Naive thymus-derived CD4-positive, alpha-beta T cell (primary cell): ENCODE data around the gene SLC25A47. TPM values are rescaled to one million over a fixed set of nuclear protein-coding genes. Genes with fewer than 3 reads are reported as not detected.

ENCODE experiments used
- ATAC-seq: fragments of 150-1000 bp; cut with Tn5 transposase; 2 replicates; pipeline ENCODE4 v1.10.0; 2021; ENCODE audit warnings: mild to moderate bottlenecking, moderate library complexity
- CTCF ChIA-PET: fragments of 350-600 bp; sonication (Branson Sonifier 250); formaldehyde crosslinking; loops from one replicate; lab custom pipeline; 2021; ENCODE audit warnings: antibody characterized with exemption; lab: Charles Lee
- POLR2A ChIA-PET: fragments of 350-600 bp; sonication (Branson Sonifier 250); formaldehyde crosslinking; loops from one replicate; lab custom pipeline; 2021; ENCODE audit warnings: antibody characterized with exemption, inconsistent platforms; lab: Charles Lee
- DNase-seq, 9 donors: peaks; one replicate each; pipeline versions ENCODE4 v3.0.0 to v3.0.0-alpha.2; 2020 to 2022; ENCODE audit warnings: mixed read lengths in 1 of 9
- H3K27ac ChIP-seq: one replicate; pipeline ENCODE4 v1.7.0; 2013; ENCODE audit warnings: mild to moderate bottlenecking, low read depth, low read length, moderate library complexity
- H3K27me3 ChIP-seq, 2 donors: one replicate each; pipeline ENCODE4 v1.7.0; 2013; ENCODE audit warnings: low read length in 2 of 2, mild to moderate bottlenecking in 2 of 2, moderate library complexity in 2 of 2; ENCODE audit not compliant: control insufficient read depth in 2 of 2, insufficient read depth in 2 of 2
- H3K36me3 ChIP-seq, 3 experiments: 1 replicate in 2 of 3; 2 replicates in 1 of 3; pipeline ENCODE4 v1.7.0; 2013; ENCODE audit warnings: low read length in 3 of 3, mild to moderate bottlenecking in 3 of 3, moderate library complexity in 1 of 3; ENCODE audit not compliant: insufficient read depth in 3 of 3, control insufficient read depth in 2 of 3
- H3K4me1 ChIP-seq, 2 donors: one replicate each; pipeline ENCODE4 v1.7.0; 2013; ENCODE audit warnings: low read length in 2 of 2, mild to moderate bottlenecking in 2 of 2, moderate library complexity in 1 of 2; ENCODE audit not compliant: control insufficient read depth in 2 of 2, insufficient read depth in 2 of 2
- H3K4me3 ChIP-seq: 2 replicates; pipeline ENCODE4 v1.7.0; 2013; ENCODE audit warnings: mild to moderate bottlenecking, low read length
- H3K9me3 ChIP-seq, 3 experiments: 1 replicate in 2 of 3; 2 replicates in 1 of 3; pipeline ENCODE4 v1.7.0; 2013; ENCODE audit warnings: low read length in 3 of 3; ENCODE audit not compliant: control insufficient read depth in 2 of 3
- H3K27ac Mint-ChIP-seq, 9 donors: one replicate each; pipeline ENCODE4 v1.8.0; 2020 to 2022; ENCODE audit warnings: mixed read lengths in 9 of 9, mild to moderate bottlenecking in 8 of 9, moderate library complexity in 5 of 9, inconsistent platforms in 2 of 9
- H3K27me3 Mint-ChIP-seq, 5 donors: one replicate each; pipeline ENCODE4 v1.8.0; 2021 to 2022; ENCODE audit warnings: mixed read lengths in 5 of 5, mild to moderate bottlenecking in 1 of 5
- H3K36me3 Mint-ChIP-seq, 5 donors: one replicate each; pipeline ENCODE4 v1.8.0; 2020 to 2022; ENCODE audit warnings: mixed read lengths in 5 of 5, mild to moderate bottlenecking in 3 of 5, inconsistent platforms in 1 of 5
- H3K4me1 Mint-ChIP-seq, 7 donors: one replicate each; pipeline ENCODE4 v1.8.0; 2020 to 2022; ENCODE audit warnings: mixed read lengths in 7 of 7, mild to moderate bottlenecking in 3 of 7, inconsistent platforms in 1 of 7
- H3K4me3 Mint-ChIP-seq, 10 donors: one replicate each; pipeline ENCODE4 v1.8.0; 2020 to 2022; ENCODE audit warnings: mild to moderate bottlenecking in 10 of 10, mixed read lengths in 10 of 10, moderate library complexity in 6 of 10, inconsistent platforms in 2 of 10
- H3K9me3 Mint-ChIP-seq, 11 donors: one replicate each; pipeline ENCODE4 v1.8.0; 2020 to 2022; ENCODE audit warnings: mixed read lengths in 11 of 11, mild to moderate bottlenecking in 4 of 11, inconsistent platforms in 1 of 11, moderate library complexity in 1 of 11
- intact Hi-C, 2 donors: fragments of 100-400 bp; cut with micrococcal nuclease; formaldehyde crosslinking; loops; one replicate each; pipeline ENCODE4 v1.15.1; 2023
- polyA plus RNA-seq, 2 donors: library from polyadenylated mRNA; unstranded; fragments of 300-500 nt; fragmentation: Illumina TruSeq; gene quantifications; one replicate each; pipeline ENCODE4 v1.2.3, GENCODE V29; 2021
- total RNA-seq, 6 experiments: library from RNA in 5 of 6; stranded (reverse) in 5 of 6; gene quantifications; 1 replicate in 5 of 6; 2 replicates in 1 of 6; pipeline ENCODE4 v1.2.3 and lab custom pipeline; 2021 to 2026

Gene SLC25A47
- total and polyA plus RNA-seq, 7 experiments from 2014 or later, result not detected

- H3K27ac ChIP-seq, result no peak overlapping the region
- ChIA-PET POLR2A (no interaction called here), CTCF (interaction anchor here (0.6 kb wide), 1 partner anchor 29 kb away, joined by 6 read pairs; no protein-coding TSS in a partner anchor)
- Mint-ChIP-seq H3K27me3 (no peaks in the 10 kb centered on the region), H3K27ac (no peak overlapping the region), H3K4me1 (peaks cover 0 to 8% (median 0%) of the 10 kb centered on the region in 7 donors), H3K4me3 (no peak overlapping the region), H3K9me3 (no peaks in the 10 kb centered on the region), H3K36me3 (peaks cover 21 to 43% (median 28%) of the 10 kb centered on the region in 5 donors)
- H3K27me3 ChIP-seq, result no peaks in the 10 kb centered on the region
- ATAC-seq (no peak), DNase-seq (no peak)
- H3K4me1 ChIP-seq, result no peaks in the 10 kb centered on the region
- no peak overlapping the region for H3K4me3 ChIP-seq
- peaks cover 0 to 61% (median 7%) of the 10 kb centered on the region in 3 experiments for H3K36me3 ChIP-seq
- intact Hi-C loops, result no loop called here
- H3K9me3 ChIP-seq, result no peaks in the 10 kb centered on the region
These were observed 25.2 kb downstream of the SLC25A47 start for GRCh38 chr14:100348253-100348729.

- Mint-ChIP-seq H3K36me3 (peaks cover 24 to 50% (median 28%) of the 10 kb centered on the region in 5 donors), H3K27me3 (no peaks in the 10 kb centered on the region), H3K27ac (no peak overlapping the region), H3K4me1 (peaks cover 0 to 8% (median 0%) of the 10 kb centered on the region in 7 donors), H3K9me3 (no peaks in the 10 kb centered on the region), H3K4me3 (no peak overlapping the region)
- ATAC-seq (no peak), DNase-seq (no peak)
- intact Hi-C loops, result no loop called here
- ChIA-PET CTCF (interaction anchor here (0.6 kb wide), 1 partner anchor 28 kb away, joined by 6 read pairs; no protein-coding TSS in a partner anchor), POLR2A (no interaction called here)
- Histone ChIP-seq H3K36me3 (peaks cover 0 to 68% (median 7%) of the 10 kb centered on the region in 3 experiments), H3K27me3 (no peaks in the 10 kb centered on the region), H3K27ac (no peak overlapping the region), H3K4me1 (no peaks in the 10 kb centered on the region), H3K4me3 (no peak overlapping the region), H3K9me3 (no peaks in the 10 kb centered on the region)
These were observed 25.9 kb downstream of the SLC25A47 start for GRCh38 chr14:100348784-100349685.

DNA sequence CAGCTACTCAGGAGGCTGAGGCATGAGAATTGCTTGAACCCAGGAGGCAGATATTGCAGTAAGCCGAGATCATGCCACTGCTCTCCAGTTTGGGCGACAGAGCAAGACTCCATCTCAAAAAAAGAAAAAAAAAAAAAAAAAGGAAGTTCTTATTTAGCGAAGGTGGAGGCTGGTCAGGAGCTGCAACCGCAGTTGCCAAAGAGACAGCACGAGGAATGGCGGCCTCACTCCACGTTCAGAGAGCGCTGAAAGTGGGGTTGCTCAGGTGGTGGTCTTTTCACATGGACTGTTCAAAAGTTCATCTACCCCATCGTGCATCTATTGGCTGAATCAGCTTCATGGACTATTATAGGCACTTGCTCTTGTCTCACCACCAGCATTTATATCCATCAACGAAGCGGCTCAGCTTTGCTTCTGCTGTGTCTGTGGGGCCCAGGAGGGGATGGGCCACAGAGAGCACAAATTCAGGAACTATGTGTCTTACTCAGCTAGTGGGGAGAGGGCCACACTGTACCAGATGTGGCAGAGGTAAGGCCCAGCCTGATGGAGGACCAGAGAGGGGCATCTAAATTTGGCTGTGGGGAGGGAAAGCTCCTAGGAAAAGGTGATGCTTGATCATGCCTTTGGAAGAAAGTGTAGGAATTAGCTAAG lies 27.3 kb downstream of the SLC25A47 start:
- Histone ChIP-seq H3K4me3 (no peak overlapping the region), H3K9me3 (no peaks in the 10 kb centered on the region), H3K27me3 (no peaks in the 10 kb centered on the region), H3K27ac (no peak overlapping the region), H3K36me3 (peaks cover 0 to 77% (median 7%) of the 10 kb centered on the region in 3 experiments), H3K4me1 (no peaks in the 10 kb centered on the region)
- ATAC-seq, result peak; percentile 41
- no peak overlapping the region for H3K4me3 Mint-ChIP-seq
- H3K27me3 Mint-ChIP-seq, result no peaks in the 10 kb centered on the region
- ChIA-PET POLR2A (no interaction called here), CTCF (no interaction called here)
- DNase-seq, result no peak
- peaks cover 0 to 8% (median 0%) of the 10 kb centered on the region in 7 donors for H3K4me1 Mint-ChIP-seq
- H3K9me3 Mint-ChIP-seq, result no peaks in the 10 kb centered on the region
- peaks cover 24 to 59% (median 34%) of the 10 kb centered on the region in 5 donors for H3K36me3 Mint-ChIP-seq
- intact Hi-C loops, result no loop called here
- peak overlapping the region in 1 of 9 donors; percentile 38 for H3K27ac Mint-ChIP-seq

- Mint-ChIP-seq H3K36me3 (peaks cover 29 to 61% (median 34%) of the 10 kb centered on the region in 5 donors), H3K4me1 (peaks cover 0 to 13% (median 0%) of the 10 kb centered on the region in 7 donors), H3K4me3 (no peak overlapping the region), H3K9me3 (no peaks in the 10 kb centered on the region), H3K27ac (no peak overlapping the region), H3K27me3 (no peaks in the 10 kb centered on the region)
- no peak for DNase-seq
- H3K27me3 ChIP-seq, result no peaks in the 10 kb centered on the region
- ATAC-seq, result no peak
- ChIA-PET POLR2A (no interaction called here), CTCF (no interaction called here)
- intact Hi-C loops, result no loop called here
- H3K4me3 ChIP-seq, result no peak overlapping the region
- H3K9me3 ChIP-seq, result no peaks in the 10 kb centered on the region
- peaks cover 0 to 76% (median 7%) of the 10 kb centered on the region in 3 experiments for H3K36me3 ChIP-seq
- no peak overlapping the region for H3K27ac ChIP-seq
- no peaks in the 10 kb centered on the region for H3K4me1 ChIP-seq
These were observed 27.8 kb downstream of the SLC25A47 start for GRCh38 chr14:100350986-100351385.

DNA sequence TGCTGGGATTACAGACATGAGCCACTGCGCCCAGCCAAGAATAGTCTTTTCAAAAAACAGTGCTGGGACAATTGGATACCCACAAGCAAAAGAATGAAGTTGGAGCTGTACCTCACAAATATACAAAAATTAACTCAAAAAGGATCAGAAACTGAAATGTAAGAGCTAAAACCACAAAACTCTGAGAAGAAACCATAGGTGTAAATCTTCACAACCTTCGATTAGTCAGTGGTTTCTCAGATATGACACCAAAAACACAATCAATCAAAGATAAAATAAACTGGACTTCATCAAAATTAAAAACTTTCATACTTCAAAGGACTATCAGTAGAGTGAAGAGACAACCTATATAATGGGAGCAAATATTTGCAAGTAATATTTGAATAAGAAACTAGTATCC lies 35.3 kb downstream of the SLC25A47 start:
- peak overlapping the region in 1 of 9 donors; percentile 24 for H3K27ac Mint-ChIP-seq
- H3K36me3 Mint-ChIP-seq, result peaks cover 18 to 80% (median 42%) of the 10 kb centered on the region in 5 donors
- Histone ChIP-seq H3K4me3 (no peak overlapping the region), H3K27ac (no peak overlapping the region), H3K36me3 (peaks cover 0 to 46% (median 5%) of the 10 kb centered on the region in 3 experiments), H3K9me3 (no peaks in the 10 kb centered on the region), H3K27me3 (no peaks in the 10 kb centered on the region), H3K4me1 (no peaks in the 10 kb centered on the region)
- H3K27me3 Mint-ChIP-seq, result no peaks in the 10 kb centered on the region
- DNase-seq (no peak), ATAC-seq (no peak)
- H3K9me3 Mint-ChIP-seq, result no peaks in the 10 kb centered on the region
- CTCF ChIA-PET, result no interaction called here
- H3K4me1 Mint-ChIP-seq, result peaks cover 0 to 42% (median 0%) of the 10 kb centered on the region in 7 donors
- no peak overlapping the region for H3K4me3 Mint-ChIP-seq
- POLR2A ChIA-PET, result no interaction called here
- intact Hi-C loops, result no loop called here

GRCh38 chr14:100359111-100359510 lies 36.0 kb downstream of the SLC25A47 start:
- H3K4me3 Mint-ChIP-seq, result no peak overlapping the region
- peaks cover 0 to 39% (median 5%) of the 10 kb centered on the region in 3 experiments for H3K36me3 ChIP-seq
- H3K4me1 ChIP-seq, result no peaks in the 10 kb centered on the region
- no peak overlapping the region for H3K4me3 ChIP-seq
- POLR2A ChIA-PET, result no interaction called here
- CTCF ChIA-PET, result no interaction called here
- ATAC-seq, result no peak
- peaks cover 18 to 77% (median 40%) of the 10 kb centered on the region in 5 donors for H3K36me3 Mint-ChIP-seq
- intact Hi-C loops, result no loop called here
- DNase-seq, result no peak
- no peaks in the 10 kb centered on the region for H3K9me3 Mint-ChIP-seq
- no peaks in the 10 kb centered on the region for H3K27me3 ChIP-seq
- no peaks in the 10 kb centered on the region for H3K27me3 Mint-ChIP-seq
- H3K9me3 ChIP-seq, result no peaks in the 10 kb centered on the region
- no peak overlapping the region for H3K27ac ChIP-seq
- H3K4me1 Mint-ChIP-seq, result peaks cover 0 to 42% (median 0%) of the 10 kb centered on the region in 7 donors
- no peak overlapping the region for H3K27ac Mint-ChIP-seq
